H1 (cell line): ENCODE measurements around the gene ENTR1. TPM values are rescaled to one million over a fixed set of nuclear protein-coding genes. Genes with fewer than 3 reads are reported as not detected.

Experiments used
- CTCF ChIA-PET: fragments of 300-600 bp; sonication (Branson Sonifier 250); formaldehyde crosslinking; loops from one replicate; lab custom pipeline; 2021; ENCODE audit not compliant: partially characterized antibody; lab: Charles Lee
- POLR2A ChIA-PET: fragments of 300-600 bp; sonication (Branson Sonifier 250); formaldehyde crosslinking; loops from one replicate; lab custom pipeline; 2021; ENCODE audit warnings: inconsistent platforms; ENCODE audit not compliant: partially characterized antibody; lab: Charles Lee
- DNase-seq, 2 experiments: peaks; one replicate each; pipeline versions ENCODE4 v3.0.0 to v3.0.0-alpha.2; 2010 to 2022; ENCODE audit warnings: low spot score in 2 of 2, low read depth in 1 of 2, mixed read lengths in 1 of 2
- FAIRE-seq: peaks from 2 replicates; lab custom pipeline; 2011; peaks lifted over from hg19 to GRCh38; lab: Jason Lieb, UNC
- H2AFZ ChIP-seq: 2 replicates; pipeline ENCODE4 v1.8.1; 2012; ENCODE audit warnings: low read length, inconsistent platforms
- H2AK5ac ChIP-seq: 2 replicates; pipeline ENCODE4 v1.6.1; 2013; ENCODE audit warnings: low read depth, low read length
- H2BK120ac ChIP-seq: replicated peaks from 2 replicates; pipeline ENCODE3; 2013; ENCODE audit warnings: low read depth, low read length, inconsistent platforms
- H2BK12ac ChIP-seq: 2 replicates; pipeline ENCODE4 v1.6.1; 2013; ENCODE audit warnings: low read depth, low read length
- H2BK15ac ChIP-seq: 2 replicates; pipeline ENCODE4 v1.6.1; 2013; ENCODE audit warnings: low read length
- H2BK20ac ChIP-seq: 2 replicates; pipeline ENCODE4 v1.6.1; 2013; ENCODE audit warnings: low read length
- H2BK5ac ChIP-seq: 2 replicates; pipeline ENCODE4 v1.6.1; 2013; ENCODE audit warnings: low read depth, low read length
- H3K14ac ChIP-seq: 2 replicates; pipeline ENCODE4 v1.6.1; 2013; ENCODE audit warnings: inconsistent platforms; ENCODE audit not compliant: insufficient read length
- H3K18ac ChIP-seq: 2 replicates; pipeline ENCODE4 v1.6.1; 2013; ENCODE audit warnings: low read length; ENCODE audit errors: extremely low read depth
- H3K23ac ChIP-seq: 2 replicates; pipeline ENCODE4 v1.6.1; 2013; ENCODE audit warnings: inconsistent platforms; ENCODE audit not compliant: insufficient read length
- H3K23me2 ChIP-seq: 2 replicates; pipeline ENCODE4 v1.6.1; 2013; ENCODE audit warnings: low read depth, low read length
- H3K27ac ChIP-seq: 2 replicates; pipeline ENCODE4 v1.6.1; 2011; ENCODE audit warnings: low read depth, low read length, inconsistent platforms
- H3K27me3 ChIP-seq, 4 experiments: replicated peaks in 1 of 4; 1 replicate in 1 of 4; 2 replicates in 3 of 4; pipeline versions ENCODE4 v1.6.1 to v1.8.1; 2011 to 2013; ENCODE audit warnings: low read length in 3 of 4, mild to moderate bottlenecking in 3 of 4, inconsistent platforms in 2 of 4, mixed read lengths in 2 of 4, moderate library complexity in 1 of 4; ENCODE audit not compliant: control insufficient read depth in 3 of 4, insufficient read depth in 3 of 4; ENCODE audit errors: extremely low read depth in 1 of 4
- H3K36me3 ChIP-seq, 4 experiments: 2 replicates each; pipeline versions ENCODE4 v1.6.1 to v1.8.1; 2011 to 2013; ENCODE audit warnings: mild to moderate bottlenecking in 4 of 4, low read length in 3 of 4, moderate library complexity in 2 of 4, control low read depth in 1 of 4, inconsistent platforms in 1 of 4; ENCODE audit not compliant: insufficient read depth in 4 of 4, control insufficient read depth in 2 of 4
- H3K4ac ChIP-seq: replicated peaks from 2 replicates; pipeline ENCODE3; 2013; ENCODE audit warnings: low read length, low read depth, mixed read lengths, inconsistent platforms; ENCODE audit not compliant: insufficient read length
- H3K4me1 ChIP-seq, 4 experiments: replicated peaks in 1 of 4; 1 replicate in 1 of 4; 2 replicates in 3 of 4; pipeline versions ENCODE4 v1.6.1 to v1.8.1; 2011 to 2013; ENCODE audit warnings: low read length in 3 of 4, inconsistent platforms in 2 of 4, mixed read lengths in 1 of 4; ENCODE audit not compliant: insufficient read depth in 4 of 4, control insufficient read depth in 3 of 4
- H3K4me2 ChIP-seq, 2 experiments: 2 replicates each; pipeline versions ENCODE4 v1.6.1 to v1.8.1; 2011 to 2013; ENCODE audit warnings: low read depth in 2 of 2, low read length in 2 of 2, control low read depth in 1 of 2, inconsistent platforms in 1 of 2, mild to moderate bottlenecking in 1 of 2; ENCODE audit not compliant: insufficient read depth in 1 of 2
- H3K4me3 ChIP-seq, 4 experiments: fragments of 200-600, 300-600 bp in 1 of 4; sonication (generic), shearing (Covaris generic), sonication (Bioruptor Twin) in 1 of 4; 2 replicates each; pipeline versions ENCODE4 v1.5.1 to v1.8.1; 2011 to 2016; ENCODE audit warnings: low read length in 4 of 4, low read depth in 3 of 4, control low read depth in 2 of 4, inconsistent platforms in 2 of 4, mild to moderate bottlenecking in 2 of 4, mixed read lengths in 1 of 4, moderate library complexity in 1 of 4; ENCODE audit not compliant: insufficient read depth in 2 of 4; ENCODE audit errors: extremely low read depth in 1 of 4
- H3K56ac ChIP-seq: replicated peaks from 2 replicates; pipeline ENCODE3; 2013; ENCODE audit warnings: low read depth, mild to moderate bottlenecking, mixed read lengths, low read length, inconsistent platforms; ENCODE audit not compliant: insufficient read length
- H3K79me1 ChIP-seq: 2 replicates; pipeline ENCODE4 v1.6.1; 2013; ENCODE audit warnings: low read depth, low read length, control low read depth
- H3K79me2 ChIP-seq, 2 experiments: 2 replicates each; pipeline versions ENCODE4 v1.6.1 to v1.8.1; 2012 to 2013; ENCODE audit warnings: low read length in 2 of 2, mild to moderate bottlenecking in 2 of 2, inconsistent platforms in 1 of 2; ENCODE audit not compliant: insufficient read depth in 2 of 2, control insufficient read depth in 1 of 2
- H3K9ac ChIP-seq, 4 experiments: replicated peaks in 1 of 4; 1 replicate in 1 of 4; 2 replicates in 3 of 4; pipeline versions ENCODE4 v1.6.1 to v1.8.1; 2011 to 2013; ENCODE audit warnings: low read depth in 3 of 4, low read length in 3 of 4, control low read depth in 2 of 4, mild to moderate bottlenecking in 2 of 4, moderate library complexity in 2 of 4, inconsistent platforms in 1 of 4; ENCODE audit errors: extremely low read depth in 1 of 4
- H3K9me3 ChIP-seq, 2 experiments: 2 replicates each; pipeline versions ENCODE4 v1.6.1 to v1.8.1; 2012 to 2013; ENCODE audit warnings: mild to moderate bottlenecking in 2 of 2, moderate library complexity in 2 of 2, control low read depth in 1 of 2, inconsistent platforms in 1 of 2, low read depth in 1 of 2, low read length in 1 of 2, mixed read lengths in 1 of 2; ENCODE audit not compliant: insufficient read depth in 2 of 2
- H4K20me1 ChIP-seq, 2 experiments: replicated peaks in 1 of 2; 2 replicates each; pipeline versions ENCODE3 to v1.8.1; 2011 to 2013; ENCODE audit warnings: inconsistent platforms in 2 of 2, low read length in 2 of 2, mild to moderate bottlenecking in 1 of 2; ENCODE audit not compliant: insufficient read depth in 2 of 2, control insufficient read depth in 1 of 2
- H4K5ac ChIP-seq: 2 replicates; pipeline ENCODE4 v1.6.1; 2013; ENCODE audit warnings: low read length, low read depth, mixed read lengths, inconsistent platforms; ENCODE audit not compliant: insufficient read length
- H4K8ac ChIP-seq: 2 replicates; pipeline ENCODE4 v1.8.0; 2013; ENCODE audit warnings: mild to moderate bottlenecking, moderate library complexity, low read length, inconsistent platforms; ENCODE audit not compliant: insufficient read depth; ENCODE audit errors: extremely low read depth
- H4K91ac ChIP-seq: replicated peaks from 2 replicates; pipeline ENCODE3; 2013; ENCODE audit warnings: low read length, mixed read lengths, inconsistent platforms; ENCODE audit not compliant: insufficient read length
- ASH2L ChIP-seq: fragments of 200-600, 300-600 bp; sonication (generic); IDR thresholded peaks from one replicate; pipeline ENCODE4 v1.7.1; 2017; ENCODE audit warnings: low read length
- ATF3 ChIP-seq: IDR thresholded peaks from 2 replicates; pipeline ENCODE4 v1.6.1; 2011; ENCODE audit warnings: low read depth, mild to moderate bottlenecking, low read length; ENCODE audit not compliant: insufficient read depth
- BCL11A ChIP-seq, 2 experiments: IDR thresholded peaks; one replicate each; pipeline ENCODE4 v1.6.1; 2011; ENCODE audit warnings: low read depth in 2 of 2, low read length in 2 of 2, mild to moderate bottlenecking in 2 of 2
- BRCA1 ChIP-seq: IDR thresholded peaks from 2 replicates; pipeline ENCODE4 v1.6.1; 2012; ENCODE audit warnings: low read depth, low read length, improper control_type of control experiment
- CBX5 ChIP-seq: fragments of 300-800, 300-1000 bp; sonication (generic); IDR thresholded peaks from 2 replicates; pipeline ENCODE4 v1.7.1; 2016; ENCODE audit warnings: antibody characterized with exemption, low read length, low read depth
- CHD1 ChIP-seq: IDR thresholded peaks from 2 replicates; pipeline ENCODE4 v1.6.1; 2012; ENCODE audit warnings: low read depth, low read length, improper control_type of control experiment
- CHD2 ChIP-seq: IDR thresholded peaks from 2 replicates; pipeline ENCODE4 v1.6.1; 2012; ENCODE audit warnings: low read length, improper control_type of control experiment
- EGR1 ChIP-seq: IDR thresholded peaks from 2 replicates; pipeline ENCODE4 v1.6.1; 2011; ENCODE audit warnings: low read depth, low read length, borderline replicate concordance
- GTF2F1 ChIP-seq: IDR thresholded peaks from 2 replicates; pipeline ENCODE4 v1.6.1; 2012; ENCODE audit warnings: low read depth, low read length, improper control_type of control experiment, borderline replicate concordance
- HDAC6 ChIP-seq: IDR thresholded peaks from one replicate; pipeline ENCODE4 v1.7.1; 2012; ENCODE audit warnings: low read depth, mild to moderate bottlenecking, inconsistent platforms, low read length, moderate library complexity
- KDM1A ChIP-seq: fragments of 200-600, 300-600 bp; sonication (generic); IDR thresholded peaks from 2 replicates; pipeline ENCODE4 v1.7.1; 2016; ENCODE audit warnings: mild to moderate bottlenecking, low read length, borderline replicate concordance
- SAP30 ChIP-seq: fragments of 300-600 bp; sonication (generic); IDR thresholded peaks from 2 replicates; pipeline ENCODE4 v1.7.1; 2012; ENCODE audit warnings: low read length, moderate library complexity, mild to moderate bottlenecking, inconsistent platforms; ENCODE audit not compliant: insufficient read depth, insufficient replicate concordance
- SIN3A ChIP-seq, 2 experiments: IDR thresholded peaks in 1 of 2; conservative IDR thresholded peaks in 1 of 2; 2 replicates each; pipeline ENCODE4 v1.6.1; 2011 to 2012; ENCODE audit warnings: low read length in 2 of 2, improper control_type of control experiment in 1 of 2, low read depth in 1 of 2, mild to moderate bottlenecking in 1 of 2
- WGBS, 2 experiments: shearing (Covaris generic) in 1 of 2; methylation state at CpG; one replicate each; pipeline versions ENCODE4 v1.1.6 to v1.1.7; 2013 to 2015; ENCODE audit warnings: low lambda C conversion rate in 2 of 2, mixed read lengths in 2 of 2, inconsistent platforms in 1 of 2, low coverage in 1 of 2, missing lambda C conversion rate in 1 of 2; ENCODE audit not compliant: insufficient replicate concordance in 2 of 2, insufficient coverage in 1 of 2, insufficient read length in 1 of 2; ENCODE audit errors: extremely low coverage in 1 of 2, missing lambda C conversion rate in 1 of 2; 5-methylcytosine and 5-hydroxymethylcytosine counted together
- polyA plus RNA-seq, 7 experiments: library from polyadenylated mRNA; depleted of rRNA in 3 of 7; stranded (reverse) in 5 of 7; unstranded in 2 of 7; fragments of >200 nt in 5 of 7; fragments of 200-250 nt in 2 of 7; gene quantifications; 1 replicate in 5 of 7; 2 replicates in 1 of 7; 4 replicates in 1 of 7; pipeline versions ENCODE4 v1.2.1 to v1.2.3, GENCODE V29; 2011 to 2013; ENCODE audit warnings: missing spikeins in 2 of 7, mixed read lengths in 2 of 7
- total RNA-seq: library from RNA; stranded (reverse); fragmentation: NEBNext Ultra II Directional; extraction: Animal tissue kit (Norgen Biotek cat#: 25700); gene quantifications from 2 replicates; pipeline ENCODE4 v1.2.1, GENCODE V29; 2021

ENTR1 gene
- total and polyA plus RNA-seq, 2 of the 8 experiments (the other 6 are each of a cell fraction or from before 2014, with no cell fraction given): 65.2 to 102 TPM

- H2AK5ac ChIP-seq: no peak overlapping the region
- H2BK5ac ChIP-seq: no peak overlapping the region
- WGBS, 2 experiments: 89% methylated on average over 26 of the region's 26 CpGs; no CpG with 5 or more reads in 1 of the 2 experiments
- H4K20me1 ChIP-seq: peaks cover 12 to 22% of the 10 kb centered on the region in 2 experiments
- no peak overlapping the region for H3K4me2 ChIP-seq
- H3K9ac ChIP-seq: no peak overlapping the region
- ChIA-PET CTCF (interaction anchor here (1.0 to 2.4 kb wide), 3 partner anchors 31 to 193 kb away, joined by 3 to 7 read pairs (median 5); no protein-coding TSS in a partner anchor), POLR2A (interaction anchor here (1.2 to 4.2 kb wide), 5 partner anchors 8 to 51 kb away, joined by 3 to 22 read pairs (median 4); no protein-coding TSS in a partner anchor)
- no peak overlapping the region for H2BK15ac ChIP-seq
- no peak overlapping the region for H3K18ac ChIP-seq
- no peak overlapping the region for H4K91ac ChIP-seq
- H3K27me3 ChIP-seq: no peaks in the 10 kb centered on the region
- H3K27ac ChIP-seq: no peak overlapping the region
- H2AFZ ChIP-seq: no peak overlapping the region
- FAIRE-seq: no peak
- H3K14ac ChIP-seq: no peak overlapping the region
- no peak for DNase-seq
- H3K9me3 ChIP-seq: no peaks in the 10 kb centered on the region
- H3K4ac ChIP-seq: no peak overlapping the region
- H4K8ac ChIP-seq: no peak overlapping the region
- H3K4me1 ChIP-seq: peaks cover 0 to 1% (median under 1%) of the 10 kb centered on the region in 4 experiments; a peak in 1 of 7 replicates
- no peak for TF ChIP-seq BRCA1
- TF ChIP-seq SIN3A (conservative IDR thresholded peaks at IDR 0.05 in 1 of 2, IDR thresholded peaks at IDR 0.05 in 1 of 2; ENCODE audit: low read depth in 1 of 2, low read length in 2 of 2): no peak
- no peak for TF ChIP-seq HDAC6
- no peak for TF ChIP-seq ATF3
- no peak for TF ChIP-seq GTF2F1
- TF ChIP-seq BCL11A (IDR thresholded peaks at IDR 0.05; ENCODE audit: low read depth in 2 of 2, low read length in 2 of 2): no peak
- TF ChIP-seq CHD2: no peak
- no peak for TF ChIP-seq EGR1
- TF ChIP-seq CHD1: no peak
- no peak for TF ChIP-seq KDM1A
- no peak for TF ChIP-seq ASH2L
- no peak for TF ChIP-seq SAP30
- TF ChIP-seq CBX5: no peak
- no peak overlapping the region for H4K5ac ChIP-seq
- no peak overlapping the region for H3K56ac ChIP-seq
- no peak overlapping the region for H3K4me3 ChIP-seq
- no peak overlapping the region for H2BK120ac ChIP-seq
- peaks cover 0 to 11% (median 2%) of the 10 kb centered on the region in 4 experiments; a peak in 2 of 8 replicates for H3K36me3 ChIP-seq
- H2BK20ac ChIP-seq: no peak overlapping the region
- no peak overlapping the region for H3K23ac ChIP-seq
- H2BK12ac ChIP-seq: no peak overlapping the region
- H3K79me1 ChIP-seq: peaks cover 10% of the 10 kb centered on the region
- H3K79me2 ChIP-seq: peaks cover 0 to 18% of the 10 kb centered on the region in 2 experiments; a peak in 1 of 4 replicates
- H3K23me2 ChIP-seq: no peaks in the 10 kb centered on the region
Measured at GRCh38 chr9:136432591-136432990, 22.2 kb upstream of the ENTR1 start.
